OCI-LY7 (cell line): ENCODE measurements around the gene SPATS1. TPM values are rescaled to one million over a fixed set of nuclear protein-coding genes. Genes with fewer than 3 reads are reported as not detected.

Experiments used
- BruUV-seq: library from RNA; stranded (reverse); fragments of 400-500 nt; replicated peaks from 2 replicates; lab custom pipeline; 2021; lab: Mats Ljungman, UMichigan
- CTCF ChIA-PET: fragments of 300-600 bp; sonication (Branson Sonifier 250); formaldehyde crosslinking; loops from one replicate; lab custom pipeline; 2022; ENCODE audit warnings: antibody characterized with exemption; ENCODE audit not compliant: unreplicated experiment; lab: Charles Lee
- POLR2A ChIA-PET: fragments of 300-600 bp; sonication (Branson Sonifier 250); formaldehyde crosslinking; loops from one replicate; lab custom pipeline; 2022; ENCODE audit warnings: antibody characterized with exemption; lab: Charles Lee
- DNase-seq: peaks from one replicate; pipeline ENCODE4 v3.0.0-alpha.2; 2015; ENCODE audit warnings: low spot score
- H2AFZ ChIP-seq: fragments of 200-600 bp; sonication (generic), shearing (Covaris generic); 2 replicates; pipeline ENCODE4 v1.6.1; 2014; ENCODE audit warnings: mild to moderate bottlenecking, antibody characterized with exemption, low read length, moderate library complexity
- H3K27ac ChIP-seq: fragments of 200-600 bp; sonication (generic); 2 replicates; pipeline ENCODE4 v1.5.1; 2014; ENCODE audit warnings: mixed run types, low read depth, mild to moderate bottlenecking, moderate library complexity, low read length, inconsistent platforms; ENCODE audit not compliant: poor library complexity, severe bottlenecking
- H3K36me3 ChIP-seq: fragments of 200-600 bp; sonication (generic); 2 replicates; pipeline ENCODE4 v1.6.1; 2014; ENCODE audit warnings: mild to moderate bottlenecking, antibody characterized with exemption, low read length, moderate library complexity, mixed read lengths; ENCODE audit not compliant: insufficient read depth
- H3K4me1 ChIP-seq: fragments of 200-600 bp; sonication (generic); 2 replicates; pipeline ENCODE4 v1.5.1; 2014; ENCODE audit warnings: mild to moderate bottlenecking, low read length; ENCODE audit not compliant: insufficient read depth, poor library complexity, severe bottlenecking
- H3K4me2 ChIP-seq: fragments of 200-600 bp; sonication (generic); 2 replicates; pipeline ENCODE4 v1.6.1; 2014; ENCODE audit warnings: mild to moderate bottlenecking, low read length
- H3K4me3 ChIP-seq: fragments of 200-600 bp; sonication (generic); 2 replicates; pipeline ENCODE4 v1.5.1; 2014; ENCODE audit warnings: mild to moderate bottlenecking, low read depth, low read length; ENCODE audit not compliant: poor library complexity, severe bottlenecking
- H3K79me2 ChIP-seq: fragments of 200-600 bp; sonication (generic); 2 replicates; pipeline ENCODE4 v1.6.1; 2016; ENCODE audit warnings: low read depth, mild to moderate bottlenecking, low read length, moderate library complexity, mixed read lengths; ENCODE audit not compliant: insufficient read depth
- H3K9me2 ChIP-seq: fragments of 200-600 bp; sonication (generic); 2 replicates; pipeline ENCODE4 v1.6.1; 2016; ENCODE audit warnings: mild to moderate bottlenecking, low read length, mixed read lengths; ENCODE audit not compliant: insufficient read depth
- H3K9me3 ChIP-seq: fragments of 200-600 bp; sonication (generic); 2 replicates; pipeline ENCODE4 v1.6.1; 2014; ENCODE audit warnings: mild to moderate bottlenecking, mixed run types, low read length, mixed read lengths
- H4K20me1 ChIP-seq: fragments of 200-600 bp; sonication (generic); 2 replicates; pipeline ENCODE4 v1.6.1; 2014; ENCODE audit warnings: mild to moderate bottlenecking, antibody characterized with exemption, low read length, moderate library complexity, mixed read lengths; ENCODE audit not compliant: insufficient read depth
- CTCF ChIP-seq: fragments of 200-600 bp; sonication (generic); conservative IDR thresholded peaks from 2 replicates; pipeline ENCODE4 v1.5.1; 2014; ENCODE audit warnings: mild to moderate bottlenecking, antibody characterized with exemption, low read length, moderate library complexity, mixed read lengths
- EZH2phosphoT487 ChIP-seq: fragments of 200-600 bp; sonication (generic); IDR thresholded peaks from 2 replicates; pipeline ENCODE4 v1.6.1; 2018; ENCODE audit warnings: low read depth, borderline replicate concordance, mild to moderate bottlenecking, mixed run types, antibody characterized with exemption, low read length, moderate library complexity, mixed read lengths
- intact Hi-C: fragments of 100-400 bp; cut with micrococcal nuclease; formaldehyde crosslinking; loops from one replicate; pipeline ENCODE4 v1.10.0; 2022; ENCODE audit not compliant: unreplicated experiment
- total RNA-seq, 2 experiments: library from RNA; depleted of rRNA in 1 of 2; stranded (reverse); fragments of >200 nt in 1 of 2; shearing (Covaris generic) in 1 of 2; gene quantifications; 2 replicates each; pipeline ENCODE4 v1.2.3, GENCODE V29; 2014 to 2022

Gene SPATS1
- total RNA-seq, 2 experiments from 2014 or later: not detected

GRCh38 chr6:44301106-44301505 is 41.3 kb upstream of the SPATS1 start:
- TF ChIP-seq EZH2phosphoT487 (no peak), CTCF (no peak)
- no peaks in the 10 kb centered on the region for H3K4me1 ChIP-seq
- peaks cover 60% of the 10 kb centered on the region for H3K36me3 ChIP-seq
- ChIA-PET POLR2A (no interaction called here), CTCF (no interaction called here)
- no peak overlapping the region for H3K4me2 ChIP-seq
- no TSS peak for BruUV-seq
- intact Hi-C loops: no loop called here
- H4K20me1 ChIP-seq: no peaks in the 10 kb centered on the region
- no peak for DNase-seq
- H3K9me2 ChIP-seq: no peaks in the 10 kb centered on the region
- no peak overlapping the region for H3K27ac ChIP-seq
- H3K9me3 ChIP-seq: no peaks in the 10 kb centered on the region
- H3K4me3 ChIP-seq: no peak overlapping the region
- no peak overlapping the region for H2AFZ ChIP-seq
- H3K79me2 ChIP-seq: no peaks in the 10 kb centered on the region

GRCh38 chr6:44301782-44302564 is 40.5 kb upstream of the SPATS1 start:
- Histone ChIP-seq H3K9me3 (no peaks in the 10 kb centered on the region), H3K27ac (no peak overlapping the region), H2AFZ (no peak overlapping the region), H3K36me3 (peaks cover 65% of the 10 kb centered on the region), H3K4me2 (no peak overlapping the region), H3K4me3 (no peak overlapping the region), H3K79me2 (no peaks in the 10 kb centered on the region), H3K9me2 (no peaks in the 10 kb centered on the region), H3K4me1 (no peaks in the 10 kb centered on the region), H4K20me1 (no peaks in the 10 kb centered on the region)
- no peak for DNase-seq
- intact Hi-C loops: no loop called here
- TF ChIP-seq EZH2phosphoT487 (no peak), CTCF (no peak)
- ChIA-PET CTCF (no interaction called here), POLR2A (no interaction called here)
- no TSS peak for BruUV-seq

- no peak for DNase-seq
- Histone ChIP-seq H3K36me3 (peaks cover 73% of the 10 kb centered on the region), H2AFZ (no peak overlapping the region), H3K4me2 (no peak overlapping the region), H3K4me3 (no peak overlapping the region), H3K9me2 (no peaks in the 10 kb centered on the region), H3K9me3 (no peaks in the 10 kb centered on the region), H3K27ac (no peak overlapping the region), H3K4me1 (no peaks in the 10 kb centered on the region), H4K20me1 (no peaks in the 10 kb centered on the region), H3K79me2 (no peaks in the 10 kb centered on the region)
- intact Hi-C loops: no loop called here
- ChIA-PET CTCF (no interaction called here), POLR2A (no interaction called here)
- TF ChIP-seq EZH2phosphoT487: no peak
- TF ChIP-seq CTCF: no peak
- no TSS peak for BruUV-seq
These were observed 39.6 kb upstream of the SPATS1 start for GRCh38 chr6:44302856-44303255.
